ENCODE results near the gene SH2D2A.

DNA sequence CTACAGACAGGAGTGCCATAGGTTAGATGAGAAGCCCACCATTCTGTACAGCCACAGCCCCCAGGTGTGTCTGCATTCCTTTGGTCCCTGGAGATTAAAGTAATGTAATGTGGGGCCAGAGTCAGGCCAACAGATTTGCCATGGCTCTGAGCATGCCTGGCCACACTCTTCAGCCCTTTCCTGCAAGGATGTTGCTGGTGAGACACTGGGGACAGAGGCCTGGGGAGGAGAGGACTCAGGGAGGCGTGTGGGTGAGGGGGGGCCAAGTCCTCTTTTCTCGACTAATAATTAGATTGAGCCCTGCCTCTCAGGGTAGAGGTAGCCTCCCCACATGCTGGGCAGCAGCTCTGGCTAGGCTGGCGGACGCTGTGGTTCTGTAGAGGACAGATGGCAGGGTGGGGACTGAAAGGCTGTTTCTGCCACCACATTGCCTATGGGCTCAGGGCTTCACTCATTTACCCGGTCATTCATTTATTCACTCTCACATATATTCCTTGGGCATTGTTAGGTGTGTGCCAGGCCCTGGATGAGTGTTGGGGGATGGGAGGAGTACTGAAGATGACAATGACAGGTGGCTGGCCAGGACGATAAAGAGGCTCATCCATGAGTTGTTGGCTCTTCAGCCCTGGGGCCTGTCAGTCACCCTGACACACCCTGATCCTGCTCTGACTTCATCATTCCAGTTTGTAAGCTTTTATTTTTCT is 56.4 kb downstream of the SH2D2A start:
- TF ChIP-seq RAD21 (conservative IDR thresholded peaks at IDR 0.05) (no peak), EZH2 (IDR thresholded peaks at IDR 0.05; ENCODE audit: borderline replicate concordance, insufficient read depth, low read length, poor library complexity, severe bottlenecking) (no peak), EP300 (conservative IDR thresholded peaks at IDR 0.05; ENCODE audit: poor library complexity, severe bottlenecking) (no peak)
- TF ChIP-seq, protein P1, sequence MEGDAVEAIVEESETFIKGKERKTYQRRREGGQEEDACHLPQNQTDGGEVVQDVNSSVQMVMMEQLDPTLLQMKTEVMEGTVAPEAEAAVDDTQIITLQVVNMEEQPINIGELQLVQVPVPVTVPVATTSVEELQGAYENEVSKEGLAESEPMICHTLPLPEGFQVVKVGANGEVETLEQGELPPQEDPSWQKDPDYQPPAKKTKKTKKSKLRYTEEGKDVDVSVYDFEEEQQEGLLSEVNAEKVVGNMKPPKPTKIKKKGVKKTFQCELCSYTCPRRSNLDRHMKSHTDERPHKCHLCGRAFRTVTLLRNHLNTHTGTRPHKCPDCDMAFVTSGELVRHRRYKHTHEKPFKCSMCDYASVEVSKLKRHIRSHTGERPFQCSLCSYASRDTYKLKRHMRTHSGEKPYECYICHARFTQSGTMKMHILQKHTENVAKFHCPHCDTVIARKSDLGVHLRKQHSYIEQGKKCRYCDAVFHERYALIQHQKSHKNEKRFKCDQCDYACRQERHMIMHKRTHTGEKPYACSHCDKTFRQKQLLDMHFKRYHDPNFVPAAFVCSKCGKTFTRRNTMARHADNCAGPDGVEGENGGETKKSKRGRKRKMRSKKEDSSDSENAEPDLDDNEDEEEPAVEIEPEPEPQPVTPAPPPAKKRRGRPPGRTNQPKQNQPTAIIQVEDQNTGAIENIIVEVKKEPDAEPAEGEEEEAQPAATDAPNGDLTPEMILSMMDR (IDR thresholded peaks at IDR 0.05; ENCODE audit: poor library complexity, severe bottlenecking), result no peak
- TF ChIP-seq, protein P2, sequence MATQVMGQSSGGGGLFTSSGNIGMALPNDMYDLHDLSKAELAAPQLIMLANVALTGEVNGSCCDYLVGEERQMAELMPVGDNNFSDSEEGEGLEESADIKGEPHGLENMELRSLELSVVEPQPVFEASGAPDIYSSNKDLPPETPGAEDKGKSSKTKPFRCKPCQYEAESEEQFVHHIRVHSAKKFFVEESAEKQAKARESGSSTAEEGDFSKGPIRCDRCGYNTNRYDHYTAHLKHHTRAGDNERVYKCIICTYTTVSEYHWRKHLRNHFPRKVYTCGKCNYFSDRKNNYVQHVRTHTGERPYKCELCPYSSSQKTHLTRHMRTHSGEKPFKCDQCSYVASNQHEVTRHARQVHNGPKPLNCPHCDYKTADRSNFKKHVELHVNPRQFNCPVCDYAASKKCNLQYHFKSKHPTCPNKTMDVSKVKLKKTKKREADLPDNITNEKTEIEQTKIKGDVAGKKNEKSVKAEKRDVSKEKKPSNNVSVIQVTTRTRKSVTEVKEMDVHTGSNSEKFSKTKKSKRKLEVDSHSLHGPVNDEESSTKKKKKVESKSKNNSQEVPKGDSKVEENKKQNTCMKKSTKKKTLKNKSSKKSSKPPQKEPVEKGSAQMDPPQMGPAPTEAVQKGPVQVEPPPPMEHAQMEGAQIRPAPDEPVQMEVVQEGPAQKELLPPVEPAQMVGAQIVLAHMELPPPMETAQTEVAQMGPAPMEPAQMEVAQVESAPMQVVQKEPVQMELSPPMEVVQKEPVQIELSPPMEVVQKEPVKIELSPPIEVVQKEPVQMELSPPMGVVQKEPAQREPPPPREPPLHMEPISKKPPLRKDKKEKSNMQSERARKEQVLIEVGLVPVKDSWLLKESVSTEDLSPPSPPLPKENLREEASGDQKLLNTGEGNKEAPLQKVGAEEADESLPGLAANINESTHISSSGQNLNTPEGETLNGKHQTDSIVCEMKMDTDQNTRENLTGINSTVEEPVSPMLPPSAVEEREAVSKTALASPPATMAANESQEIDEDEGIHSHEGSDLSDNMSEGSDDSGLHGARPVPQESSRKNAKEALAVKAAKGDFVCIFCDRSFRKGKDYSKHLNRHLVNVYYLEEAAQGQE (IDR thresholded peaks at IDR 0.05; ENCODE audit: borderline replicate concordance), result no peak
